Measurements from ENCODE around the gene OR2S2. TPM values are rescaled to one million over a fixed set of nuclear protein-coding genes. Genes with fewer than 3 reads are reported as not detected.

The OR2S2 gene
- total RNA-seq (2021) (not detected in 3 replicates), Bru-seq, nascent RNA (not detected)
- long read RNA-seq, experiment 1, result 0 reads
- long read RNA-seq, experiment 2, result 0 reads
- long read RNA-seq, experiment 3, result 0 reads

- Mint-ChIP-seq H3K27ac (no peak within 1 kb of the TSS), H3K27me3 (ENCODE audit: low read depth) (peaks cover 30% of the 10 kb centered on the region), H3K36me3 (no peaks in the 10 kb centered on the region), H3K4me3 (no peak within 1 kb of the TSS), H3K9me3 (no peaks in the 10 kb centered on the region), H3K4me1 (peaks cover 10% of the 10 kb centered on the region)
- TF ChIP-seq AR (CRISPR knock-in tag; IDR thresholded peaks at IDR 0.05), result no peak
- no peak for TF ChIP-seq MXD4 (CRISPR knock-in tag; IDR thresholded peaks at IDR 0.05; ENCODE audit: borderline replicate concordance)
- no peak for TF ChIP-seq RORB (CRISPR knock-in tag; IDR thresholded peaks at IDR 0.05)
- no peak for TF ChIP-seq NR3C1 (CRISPR knock-in tag; conservative IDR thresholded peaks at IDR 0.05; ENCODE audit: low read depth)
- no peak for TF ChIP-seq GTF2I (CRISPR knock-in tag; conservative IDR thresholded peaks at IDR 0.05)
- TF ChIP-seq ZNF416 (CRISPR knock-in tag; IDR thresholded peaks at IDR 0.05), result no peak
- TF ChIP-seq E2F5 (CRISPR knock-in tag; IDR thresholded peaks at IDR 0.05), result no peak
- TF ChIP-seq SMAD3 (CRISPR knock-in tag; IDR thresholded peaks at IDR 0.05; ENCODE audit: borderline replicate concordance), result no peak
- TF ChIP-seq NFE2L1 (CRISPR knock-in tag; IDR thresholded peaks at IDR 0.05), result no peak
- no peak for TF ChIP-seq MAX (CRISPR knock-in tag; IDR thresholded peaks at IDR 0.05)
- ChIA-PET POLR2A (no interaction called here), CTCF (interaction anchor here (1.7 to 4.0 kb wide), 2 partner anchors 13 to 65 kb away, joined by 9 to 20 read pairs; no protein-coding TSS in a partner anchor)
- DNase-seq (ENCODE audit: low spot score), result no peak
- ATAC-seq, result no peak
Observed at GRCh38 chr9:35958104-35958837, at the start of gene OR2S2. Gene OR2S2, minus strand, starts transcription at chr9:35958154. Its CDS starts 56 bp downstream, at chr9:35958098.

GRCh38 chr9:36007316-36007708 lies 49.4 kb upstream of the OR2S2 start:
- Mint-ChIP-seq H3K9me3 (peaks cover 30% of the 10 kb centered on the region), H3K4me1 (peaks cover 4% of the 10 kb centered on the region; the same call in 1 of the 2 replicates), H3K4me3 (no peak overlapping the region), H3K27me3 (ENCODE audit: low read depth) (peaks cover 63% of the 10 kb centered on the region), H3K27ac (no peak overlapping the region), H3K36me3 (no peaks in the 10 kb centered on the region)
- ATAC-seq (no peak), DNase-seq (ENCODE audit: low spot score) (no peak)
- CTCF ChIA-PET, result interaction anchor here (1.1 to 2.1 kb wide), 4 partner anchors 16 to 104 kb away, joined by 3 to 12 read pairs (median 4); no protein-coding TSS in a partner anchor
- POLR2A ChIA-PET, result no interaction called here
- TF ChIP-seq ESRRA (CRISPR knock-in tag; IDR thresholded peaks at IDR 0.05; ENCODE audit: borderline replicate concordance) (no peak), FOXP1 (CRISPR knock-in tag; IDR thresholded peaks at IDR 0.05; ENCODE audit: borderline replicate concordance) (no peak), JAZF1 (CRISPR knock-in tag; IDR thresholded peaks at IDR 0.05) (no peak), MLX (CRISPR knock-in tag; IDR thresholded peaks at IDR 0.05) (no peak), ZSCAN18 (CRISPR knock-in tag; IDR thresholded peaks at IDR 0.05) (no peak), AR (CRISPR knock-in tag; IDR thresholded peaks at IDR 0.05) (no peak), JUN (CRISPR knock-in tag; IDR thresholded peaks at IDR 0.05) (no peak), ETV6 (CRISPR knock-in tag; IDR thresholded peaks at IDR 0.05) (no peak), TCF7 (CRISPR knock-in tag; IDR thresholded peaks at IDR 0.05; ENCODE audit: low read depth) (no peak), NR3C1 (CRISPR knock-in tag; conservative IDR thresholded peaks at IDR 0.05; ENCODE audit: low read depth) (no peak), MYBL2 (CRISPR knock-in tag; IDR thresholded peaks at IDR 0.05) (no peak), IRF1 (CRISPR knock-in tag; IDR thresholded peaks at IDR 0.05) (no peak), ZNF281 (CRISPR knock-in tag; IDR thresholded peaks at IDR 0.05) (no peak)

All from WTC11 (cell line).